Measurements from ENCODE around the gene TBC1D22A. TPM values are rescaled to one million over a fixed set of nuclear protein-coding genes. Genes with fewer than 3 reads are reported as not detected.
A peak's percentile ranks its signal among the peaks of the same experiment; 100 is the strongest.

TBC1D22A gene
- total and polyA plus RNA-seq, 9 of the 15 experiments (the other 6 are each of a cell fraction or from before 2014, with no cell fraction given), result 0.20 to 11.5 (median 5.2) TPM

DNA sequence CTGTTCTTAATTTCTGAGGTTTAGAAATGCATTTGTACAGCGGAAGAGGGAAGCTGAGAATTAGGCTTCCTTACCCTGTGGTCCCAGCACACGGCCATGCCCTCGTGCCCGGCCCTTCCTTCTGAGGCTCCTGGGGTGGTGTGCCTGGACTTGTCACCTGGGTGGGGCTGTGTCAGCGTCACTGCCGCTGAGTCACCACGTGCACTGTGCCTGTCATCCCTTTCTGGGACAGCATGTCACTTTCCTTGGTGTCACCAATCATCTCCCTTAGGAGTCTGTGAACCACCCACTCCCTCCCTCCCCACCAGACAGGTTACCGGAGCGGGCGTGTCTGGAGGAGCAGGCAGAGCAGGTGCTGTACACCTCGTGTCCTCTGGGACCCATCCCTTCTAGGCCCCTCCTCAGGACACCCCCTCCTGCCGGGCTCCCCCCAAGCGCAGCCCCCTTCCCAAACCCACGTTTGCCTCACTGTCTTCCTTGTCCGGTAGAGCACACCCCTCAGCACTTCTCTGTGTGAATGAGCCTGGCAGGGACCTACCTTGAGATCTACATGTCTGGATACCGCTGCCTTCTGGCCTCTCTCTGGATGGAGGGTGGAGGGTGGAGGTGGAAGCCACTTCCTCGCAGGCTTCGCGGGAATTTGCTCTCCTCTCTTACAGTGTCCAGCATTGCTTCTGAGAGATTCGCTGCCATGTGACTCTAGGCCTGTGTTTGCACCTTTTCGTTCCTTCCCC is 367.6 kb downstream of the TBC1D22A start (continued):
- TF ChIP-seq ZNF217 (CRISPR knock-in tag; IDR thresholded peaks at IDR 0.05) (no peak), SIX5 (IDR thresholded peaks at IDR 0.05; ENCODE audit: borderline replicate concordance in 1 of 2, insufficient read depth in 1 of 2, low read depth in 1 of 2, low read length in 2 of 2) (no peak), ZNF778 (CRISPR knock-in tag; IDR thresholded peaks at IDR 0.05) (no peak), HDAC1 (IDR thresholded peaks at IDR 0.05) (peak in 1 of 2 experiments; percentile 31; a peak in 1 of 4 replicates), SAP30 (IDR thresholded peaks at IDR 0.05; ENCODE audit: borderline replicate concordance, insufficient read depth, low read depth, low read length, poor library complexity, severe bottlenecking) (peak; percentile 36), ZKSCAN3 (CRISPR knock-in tag; IDR thresholded peaks at IDR 0.05) (no peak), HNRNPUL1 (IDR thresholded peaks at IDR 0.05; ENCODE audit: low read length) (no peak), ZNF77 (CRISPR knock-in tag; IDR thresholded peaks at IDR 0.05) (no peak), CEBPB (tag; IDR thresholded peaks at IDR 0.05) (no peak), ZNF707 (CRISPR knock-in tag; conservative IDR thresholded peaks at IDR 0.05) (no peak), ZNF184 (CRISPR knock-in tag; IDR thresholded peaks at IDR 0.05) (no peak), CREM (IDR thresholded peaks at IDR 0.05; ENCODE audit: low read depth) (peak; percentile 80), CBFA2T3 (IDR thresholded peaks at IDR 0.05) (no peak), BACH1 (tag; IDR thresholded peaks at IDR 0.05) (no peak), ZFPM2 (CRISPR knock-in tag; IDR thresholded peaks at IDR 0.05) (no peak), ILF3 (IDR thresholded peaks at IDR 0.05; ENCODE audit: borderline replicate concordance) (no peak), MEF2A (IDR thresholded peaks at IDR 0.05; ENCODE audit: control insufficient read depth, low read depth, low read length) (no peak), DPF2 (IDR thresholded peaks at IDR 0.05) (peak; percentile 20; the same call in 1 of the 2 replicates), ZNF589 (CRISPR knock-in tag; IDR thresholded peaks at IDR 0.05; ENCODE audit: low read depth) (no peak), FOXK1 (CRISPR knock-in tag; IDR thresholded peaks at IDR 0.05; ENCODE audit: borderline replicate concordance) (no peak), ZNF584 (CRISPR knock-in tag; IDR thresholded peaks at IDR 0.05; ENCODE audit: low read depth) (no peak)
- TF ChIP-seq, protein P1, sequence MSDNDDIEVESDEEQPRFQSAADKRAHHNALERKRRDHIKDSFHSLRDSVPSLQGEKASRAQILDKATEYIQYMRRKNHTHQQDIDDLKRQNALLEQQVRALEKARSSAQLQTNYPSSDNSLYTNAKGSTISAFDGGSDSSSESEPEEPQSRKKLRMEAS (CRISPR knock-in tag; IDR thresholded peaks at IDR 0.05), result peak; percentile 92
- TF ChIP-seq, protein P2, sequence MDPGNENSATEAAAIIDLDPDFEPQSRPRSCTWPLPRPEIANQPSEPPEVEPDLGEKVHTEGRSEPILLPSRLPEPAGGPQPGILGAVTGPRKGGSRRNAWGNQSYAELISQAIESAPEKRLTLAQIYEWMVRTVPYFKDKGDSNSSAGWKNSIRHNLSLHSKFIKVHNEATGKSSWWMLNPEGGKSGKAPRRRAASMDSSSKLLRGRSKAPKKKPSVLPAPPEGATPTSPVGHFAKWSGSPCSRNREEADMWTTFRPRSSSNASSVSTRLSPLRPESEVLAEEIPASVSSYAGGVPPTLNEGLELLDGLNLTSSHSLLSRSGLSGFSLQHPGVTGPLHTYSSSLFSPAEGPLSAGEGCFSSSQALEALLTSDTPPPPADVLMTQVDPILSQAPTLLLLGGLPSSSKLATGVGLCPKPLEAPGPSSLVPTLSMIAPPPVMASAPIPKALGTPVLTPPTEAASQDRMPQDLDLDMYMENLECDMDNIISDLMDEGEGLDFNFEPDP (CRISPR knock-in tag; IDR thresholded peaks at IDR 0.05), result no peak
- TF ChIP-seq, protein P3, sequence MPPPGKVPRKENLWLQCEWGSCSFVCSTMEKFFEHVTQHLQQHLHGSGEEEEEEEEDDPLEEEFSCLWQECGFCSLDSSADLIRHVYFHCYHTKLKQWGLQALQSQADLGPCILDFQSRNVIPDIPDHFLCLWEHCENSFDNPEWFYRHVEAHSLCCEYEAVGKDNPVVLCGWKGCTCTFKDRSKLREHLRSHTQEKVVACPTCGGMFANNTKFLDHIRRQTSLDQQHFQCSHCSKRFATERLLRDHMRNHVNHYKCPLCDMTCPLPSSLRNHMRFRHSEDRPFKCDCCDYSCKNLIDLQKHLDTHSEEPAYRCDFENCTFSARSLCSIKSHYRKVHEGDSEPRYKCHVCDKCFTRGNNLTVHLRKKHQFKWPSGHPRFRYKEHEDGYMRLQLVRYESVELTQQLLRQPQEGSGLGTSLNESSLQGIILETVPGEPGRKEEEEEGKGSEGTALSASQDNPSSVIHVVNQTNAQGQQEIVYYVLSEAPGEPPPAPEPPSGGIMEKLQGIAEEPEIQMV (tag; conservative IDR thresholded peaks at IDR 0.05; ENCODE audit: low read depth), result no peak
- TF ChIP-seq, protein P4, sequence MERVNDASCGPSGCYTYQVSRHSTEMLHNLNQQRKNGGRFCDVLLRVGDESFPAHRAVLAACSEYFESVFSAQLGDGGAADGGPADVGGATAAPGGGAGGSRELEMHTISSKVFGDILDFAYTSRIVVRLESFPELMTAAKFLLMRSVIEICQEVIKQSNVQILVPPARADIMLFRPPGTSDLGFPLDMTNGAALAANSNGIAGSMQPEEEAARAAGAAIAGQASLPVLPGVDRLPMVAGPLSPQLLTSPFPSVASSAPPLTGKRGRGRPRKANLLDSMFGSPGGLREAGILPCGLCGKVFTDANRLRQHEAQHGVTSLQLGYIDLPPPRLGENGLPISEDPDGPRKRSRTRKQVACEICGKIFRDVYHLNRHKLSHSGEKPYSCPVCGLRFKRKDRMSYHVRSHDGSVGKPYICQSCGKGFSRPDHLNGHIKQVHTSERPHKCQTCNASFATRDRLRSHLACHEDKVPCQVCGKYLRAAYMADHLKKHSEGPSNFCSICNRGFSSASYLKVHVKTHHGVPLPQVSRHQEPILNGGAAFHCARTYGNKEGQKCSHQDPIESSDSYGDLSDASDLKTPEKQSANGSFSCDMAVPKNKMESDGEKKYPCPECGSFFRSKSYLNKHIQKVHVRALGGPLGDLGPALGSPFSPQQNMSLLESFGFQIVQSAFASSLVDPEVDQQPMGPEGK (CRISPR knock-in tag; IDR thresholded peaks at IDR 0.05; ENCODE audit: borderline replicate concordance), result no peak

Data from K562 (cell line).